Measurements from ENCODE around the gene TRIM33.

- TF ChIP-seq, protein P1, sequence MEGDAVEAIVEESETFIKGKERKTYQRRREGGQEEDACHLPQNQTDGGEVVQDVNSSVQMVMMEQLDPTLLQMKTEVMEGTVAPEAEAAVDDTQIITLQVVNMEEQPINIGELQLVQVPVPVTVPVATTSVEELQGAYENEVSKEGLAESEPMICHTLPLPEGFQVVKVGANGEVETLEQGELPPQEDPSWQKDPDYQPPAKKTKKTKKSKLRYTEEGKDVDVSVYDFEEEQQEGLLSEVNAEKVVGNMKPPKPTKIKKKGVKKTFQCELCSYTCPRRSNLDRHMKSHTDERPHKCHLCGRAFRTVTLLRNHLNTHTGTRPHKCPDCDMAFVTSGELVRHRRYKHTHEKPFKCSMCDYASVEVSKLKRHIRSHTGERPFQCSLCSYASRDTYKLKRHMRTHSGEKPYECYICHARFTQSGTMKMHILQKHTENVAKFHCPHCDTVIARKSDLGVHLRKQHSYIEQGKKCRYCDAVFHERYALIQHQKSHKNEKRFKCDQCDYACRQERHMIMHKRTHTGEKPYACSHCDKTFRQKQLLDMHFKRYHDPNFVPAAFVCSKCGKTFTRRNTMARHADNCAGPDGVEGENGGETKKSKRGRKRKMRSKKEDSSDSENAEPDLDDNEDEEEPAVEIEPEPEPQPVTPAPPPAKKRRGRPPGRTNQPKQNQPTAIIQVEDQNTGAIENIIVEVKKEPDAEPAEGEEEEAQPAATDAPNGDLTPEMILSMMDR (IDR thresholded peaks at IDR 0.05 in 4 of 5, conservative IDR thresholded peaks at IDR 0.05 in 1 of 5) = no peak
- no peak for TF ChIP-seq POLR2A (IDR thresholded peaks at IDR 0.05)
Measured at GRCh38 chr1:114384922-114385321, 126.1 kb downstream of the TRIM33 start.
